Activated CD8-positive, alpha-beta memory T cell treated with anti-CD3 and anti-CD28 coated beads, Interleukin-2, amount 50 U/mL, for 24 hours (primary cell): ENCODE data around the gene LDLRAD3.

Experiments used
- DNase-seq: peaks from one replicate; pipeline ENCODE4 v3.0.0-alpha.2; 2020; ENCODE audit errors: extremely low read depth

The LDLRAD3 gene

GRCh38 chr11:35955636-35956035, 11.8 kb downstream of the LDLRAD3 start:
- no peak for DNase-seq

GRCh38 chr11:35962369-35963138, 18.7 kb downstream of the LDLRAD3 start:
- no peak for DNase-seq

- DNase-seq: no peak
Measured at GRCh38 chr11:35963911-35964310, 20.0 kb downstream of the LDLRAD3 start.

- DNase-seq: no peak
Measured at GRCh38 chr11:35964841-35965240, 21.0 kb downstream of the LDLRAD3 start.

- no peak for DNase-seq
Measured at GRCh38 chr11:35967042-35967441, 23.2 kb downstream of the LDLRAD3 start.

- DNase-seq: no peak
Measured at GRCh38 chr11:35968386-35969088, 24.7 kb downstream of the LDLRAD3 start.

- DNase-seq: no peak
Measured at GRCh38 chr11:35969089-35970042, 25.5 kb downstream of the LDLRAD3 start.

- DNase-seq: no peak
Measured at GRCh38 chr11:35970445-35970844, 26.6 kb downstream of the LDLRAD3 start.

GRCh38 chr11:35971841-35972422, 28.1 kb downstream of the LDLRAD3 start:
- no peak for DNase-seq

- DNase-seq: no peak
Measured at GRCh38 chr11:35974882-35975589, 31.2 kb downstream of the LDLRAD3 start.

- DNase-seq: no peak
Measured at GRCh38 chr11:35976434-35976833, 32.6 kb downstream of the LDLRAD3 start.

- DNase-seq: no peak
Measured at GRCh38 chr11:35978183-35978582, 34.3 kb downstream of the LDLRAD3 start.

- no peak for DNase-seq
Measured at GRCh38 chr11:35978891-35979290, 35.0 kb downstream of the LDLRAD3 start.

- no peak for DNase-seq
Measured at GRCh38 chr11:35980686-35981390, 37.0 kb downstream of the LDLRAD3 start.

- DNase-seq: no peak
Measured at GRCh38 chr11:35981581-35981980, 37.7 kb downstream of the LDLRAD3 start.

- no peak for DNase-seq
Measured at GRCh38 chr11:35982061-35982460, 38.2 kb downstream of the LDLRAD3 start.

GRCh38 chr11:35983981-35984380, 40.1 kb downstream of the LDLRAD3 start:
- DNase-seq: no peak

- DNase-seq: no peak
Measured at GRCh38 chr11:35986947-35987346, 43.1 kb downstream of the LDLRAD3 start.

GRCh38 chr11:35990170-35990569, 46.3 kb downstream of the LDLRAD3 start:
- DNase-seq: no peak

GRCh38 chr11:35990816-35991215, 47.0 kb downstream of the LDLRAD3 start:
- DNase-seq: no peak
